ENCODE data around the gene TRIM41. TPM values are rescaled to one million over a fixed set of nuclear protein-coding genes. Genes with fewer than 3 reads are reported as not detected.
A peak's percentile ranks its signal among the peaks of the same experiment; 100 is the strongest.

The TRIM41 gene
- total and polyA plus RNA-seq, 2 of the 13 experiments (the other 11 are each of a cell fraction or from before 2014, with no cell fraction given): 10.2 to 16.7 TPM

GRCh38 chr5:181245427-181246275, 22.6 kb downstream of the TRIM41 start (continued):
- no peak for TF ChIP-seq MTA1 (CRISPR knock-in tag; IDR thresholded peaks at IDR 0.05; ENCODE audit: borderline replicate concordance)
- no peak for TF ChIP-seq ZNF703 (CRISPR knock-in tag; IDR thresholded peaks at IDR 0.05; ENCODE audit: borderline replicate concordance)
- no peak for TF ChIP-seq MZF1 (CRISPR knock-in tag; IDR thresholded peaks at IDR 0.05; ENCODE audit: borderline replicate concordance)
- no peak for TF ChIP-seq CHD2 (IDR thresholded peaks at IDR 0.05; ENCODE audit: low read depth, low read length)
- TF ChIP-seq ZNF660 (CRISPR knock-in tag; IDR thresholded peaks at IDR 0.05; ENCODE audit: borderline replicate concordance, low read depth): no peak
- no peak for TF ChIP-seq ZNF776 (CRISPR knock-in tag; IDR thresholded peaks at IDR 0.05)
- TF ChIP-seq CHCHD3 (CRISPR knock-in tag; IDR thresholded peaks at IDR 0.05): no peak
- TF ChIP-seq ZNF564 (CRISPR knock-in tag; IDR thresholded peaks at IDR 0.05): no peak
- peak; percentile 15 for TF ChIP-seq SRSF1 (optimal IDR thresholded peaks at IDR 0.05; ENCODE audit: low read depth, low read length)
- TF ChIP-seq ARID2 (CRISPR knock-in tag; IDR thresholded peaks at IDR 0.05; ENCODE audit: borderline replicate concordance): no peak
- TF ChIP-seq GLMP (CRISPR knock-in tag; IDR thresholded peaks at IDR 0.05; ENCODE audit: borderline replicate concordance): no peak
- TF ChIP-seq ARHGAP35 (CRISPR knock-in tag; IDR thresholded peaks at IDR 0.05; ENCODE audit: borderline replicate concordance): peak; percentile 46; the same call in 1 of the 2 replicates
- TF ChIP-seq MAFF (IDR thresholded peaks at IDR 0.05; ENCODE audit: low read depth, low read length): no peak
- TF ChIP-seq KAT7 (CRISPR knock-in tag; IDR thresholded peaks at IDR 0.05; ENCODE audit: borderline replicate concordance): no peak
- TF ChIP-seq ZNF256 (CRISPR knock-in tag; conservative IDR thresholded peaks at IDR 0.05): no peak
- TF ChIP-seq ZNF883 (CRISPR knock-in tag; IDR thresholded peaks at IDR 0.05; ENCODE audit: not compliant biosample characterization): peak; percentile 22
- TF ChIP-seq PPARG (CRISPR knock-in tag; conservative IDR thresholded peaks at IDR 0.05): no peak
- no peak for TF ChIP-seq ARNT2 (CRISPR knock-in tag; IDR thresholded peaks at IDR 0.05; ENCODE audit: low read depth)
- no peak for TF ChIP-seq MTERF4 (CRISPR knock-in tag; IDR thresholded peaks at IDR 0.05)
- TF ChIP-seq ZIK1 (CRISPR knock-in tag; IDR thresholded peaks at IDR 0.05; ENCODE audit: borderline replicate concordance, low read depth): no peak
- no peak for TF ChIP-seq HOXA7 (CRISPR knock-in tag; IDR thresholded peaks at IDR 0.05)
- no peak for TF ChIP-seq REL (CRISPR knock-in tag; conservative IDR thresholded peaks at IDR 0.05)
- TF ChIP-seq ZNF251 (CRISPR knock-in tag; IDR thresholded peaks at IDR 0.05): no peak
- TF ChIP-seq ZC3H4 (CRISPR knock-in tag; IDR thresholded peaks at IDR 0.05; ENCODE audit: borderline replicate concordance): peak; percentile 66; the same call in 1 of the 2 replicates
- no peak for TF ChIP-seq ZNF20 (CRISPR knock-in tag; IDR thresholded peaks at IDR 0.05)
- no peak for TF ChIP-seq NAIF1 (CRISPR knock-in tag; IDR thresholded peaks at IDR 0.05; ENCODE audit: borderline replicate concordance)
- TF ChIP-seq HMGA1 (CRISPR knock-in tag; conservative IDR thresholded peaks at IDR 0.05): no peak
- no peak for TF ChIP-seq ZNF430 (CRISPR knock-in tag; IDR thresholded peaks at IDR 0.05)
- TF ChIP-seq NFKB2 (CRISPR knock-in tag; IDR thresholded peaks at IDR 0.05; ENCODE audit: borderline replicate concordance): peak; percentile 57; the same call in 1 of the 2 replicates
